Activated CD4-positive, alpha-beta T cell treated with anti-CD3 and anti-CD28 coated beads for 36 hours (primary cell): ENCODE measurements around the gene CCDC85C. TPM values are rescaled to one million over a fixed set of nuclear protein-coding genes. Genes with fewer than 3 reads are reported as not detected.

ENCODE experiments used
- total RNA-seq, 2 experiments: library from RNA; stranded (reverse); gene quantifications; one replicate each; pipeline ENCODE4 v1.2.3, GENCODE V29; 2021

CCDC85C gene
- total RNA-seq, 2 experiments from 2014 or later: 6.1 to 6.2 TPM

Other genes starting within 250 kb of the CCDC85C start
- 10 to 100 TPM; 51.5 to 62.3 TPM for gene SETD3, start 123.3 kb downstream of the CCDC85C start, total RNA-seq
- 10 to 100 TPM; 93.7 to 96.2 TPM for gene CCNK, start 122.8 kb downstream of the CCDC85C start, total RNA-seq
- under 1 TPM in 1 of 2 experiments, not detected in 1; 0.07 TPM for gene HHIPL1, start 40.9 kb upstream of the CCDC85C start, total RNA-seq
- gene CYP46A1, start 80.1 kb upstream of the CCDC85C start, total RNA-seq: under 1 TPM; 0.05 to 0.23 TPM
- gene EML1, start 189.2 kb upstream of the CCDC85C start, total RNA-seq: 1 to 10 TPM; 1.7 TPM